ENCODE results near the gene TRIM45. TPM values are rescaled to one million over a fixed set of nuclear protein-coding genes. Genes with fewer than 3 reads are reported as not detected.

Gene TRIM45
- total and polyA plus RNA-seq, 9 donors = 2.9 to 7.7 (median 5.8) TPM

GRCh38 chr1:117093091-117093534 is 28.4 kb downstream of the TRIM45 start:
- DNase-seq = peak in 4 of 5 donors; percentile 12 to 42 (median 35)
- Histone ChIP-seq H3K4me1 (ENCODE audit: insufficient read depth) (no peaks in the 10 kb centered on the region), H3K36me3 (no peaks in the 10 kb centered on the region), H3K9me3 (no peaks in the 10 kb centered on the region), H3K27me3 (no peaks in the 10 kb centered on the region), H3K4me3 (no peak overlapping the region), H3K27ac (no peak overlapping the region)
- TF ChIP-seq POLR2A (IDR thresholded peaks at IDR 0.05) (no peak), EP300 (IDR thresholded peaks at IDR 0.05) (no peak)
- TF ChIP-seq, protein P1, sequence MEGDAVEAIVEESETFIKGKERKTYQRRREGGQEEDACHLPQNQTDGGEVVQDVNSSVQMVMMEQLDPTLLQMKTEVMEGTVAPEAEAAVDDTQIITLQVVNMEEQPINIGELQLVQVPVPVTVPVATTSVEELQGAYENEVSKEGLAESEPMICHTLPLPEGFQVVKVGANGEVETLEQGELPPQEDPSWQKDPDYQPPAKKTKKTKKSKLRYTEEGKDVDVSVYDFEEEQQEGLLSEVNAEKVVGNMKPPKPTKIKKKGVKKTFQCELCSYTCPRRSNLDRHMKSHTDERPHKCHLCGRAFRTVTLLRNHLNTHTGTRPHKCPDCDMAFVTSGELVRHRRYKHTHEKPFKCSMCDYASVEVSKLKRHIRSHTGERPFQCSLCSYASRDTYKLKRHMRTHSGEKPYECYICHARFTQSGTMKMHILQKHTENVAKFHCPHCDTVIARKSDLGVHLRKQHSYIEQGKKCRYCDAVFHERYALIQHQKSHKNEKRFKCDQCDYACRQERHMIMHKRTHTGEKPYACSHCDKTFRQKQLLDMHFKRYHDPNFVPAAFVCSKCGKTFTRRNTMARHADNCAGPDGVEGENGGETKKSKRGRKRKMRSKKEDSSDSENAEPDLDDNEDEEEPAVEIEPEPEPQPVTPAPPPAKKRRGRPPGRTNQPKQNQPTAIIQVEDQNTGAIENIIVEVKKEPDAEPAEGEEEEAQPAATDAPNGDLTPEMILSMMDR (IDR thresholded peaks at IDR 0.05) = no peak
- intact Hi-C loops (cut with DNase I) = no loop called here
- 43 to 54% (median 44%) methylated on average over 7 of the region's 7 CpGs for WGBS, 3 donors

DNA sequence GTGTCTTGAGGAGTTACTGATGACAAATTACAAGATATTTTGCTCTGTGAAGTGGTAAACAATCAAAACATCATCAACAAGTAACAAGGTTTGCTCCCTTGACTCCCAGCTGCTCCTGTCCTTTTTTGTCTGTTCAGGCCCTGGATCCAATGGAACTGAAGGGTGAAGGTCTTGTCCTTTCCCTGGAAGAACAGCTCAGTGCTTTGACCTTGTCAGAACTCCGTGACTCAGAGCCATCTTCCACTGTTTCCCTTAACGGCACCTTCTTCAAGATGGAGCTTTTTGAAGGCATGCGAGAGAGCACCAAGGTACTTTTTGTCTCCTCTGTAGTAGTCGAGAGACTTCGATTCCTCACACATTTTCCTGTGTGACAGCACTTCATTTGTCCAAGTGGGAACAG is 29.0 kb downstream of the TRIM45 start:
- 83 to 87% (median 85%) methylated on average over 5 of the region's 5 CpGs for WGBS, 3 donors
- TF ChIP-seq, protein P1 (IDR thresholded peaks at IDR 0.05) = no peak
- TF ChIP-seq POLR2A (IDR thresholded peaks at IDR 0.05) (no peak), EP300 (IDR thresholded peaks at IDR 0.05) (no peak)
- H3K4me3 ChIP-seq = no peak overlapping the region
- H3K4me1 ChIP-seq (ENCODE audit: insufficient read depth) = no peaks in the 10 kb centered on the region
- DNase-seq = no peak
- no peaks in the 10 kb centered on the region for H3K27me3 ChIP-seq
- intact Hi-C loops (cut with DNase I) = no loop called here
- H3K9me3 ChIP-seq = no peaks in the 10 kb centered on the region
- H3K36me3 ChIP-seq = no peaks in the 10 kb centered on the region
- H3K27ac ChIP-seq = no peak overlapping the region

GRCh38 chr1:117089996-117090395 is 31.6 kb downstream of the TRIM45 start:
- Histone ChIP-seq H3K9me3 (no peaks in the 10 kb centered on the region), H3K27ac (no peak overlapping the region), H3K36me3 (no peaks in the 10 kb centered on the region), H3K4me1 (ENCODE audit: insufficient read depth) (no peaks in the 10 kb centered on the region), H3K27me3 (no peaks in the 10 kb centered on the region), H3K4me3 (no peak overlapping the region)
- intact Hi-C loops (cut with DNase I) = no loop called here
- DNase-seq = no peak
- TF ChIP-seq, protein P1 (IDR thresholded peaks at IDR 0.05) = no peak
- TF ChIP-seq POLR2A (IDR thresholded peaks at IDR 0.05) (no peak), EP300 (IDR thresholded peaks at IDR 0.05) (no peak)
- 78 to 86% (median 82%) methylated on average over 2 of the region's 2 CpGs for WGBS, 3 donors

DNA sequence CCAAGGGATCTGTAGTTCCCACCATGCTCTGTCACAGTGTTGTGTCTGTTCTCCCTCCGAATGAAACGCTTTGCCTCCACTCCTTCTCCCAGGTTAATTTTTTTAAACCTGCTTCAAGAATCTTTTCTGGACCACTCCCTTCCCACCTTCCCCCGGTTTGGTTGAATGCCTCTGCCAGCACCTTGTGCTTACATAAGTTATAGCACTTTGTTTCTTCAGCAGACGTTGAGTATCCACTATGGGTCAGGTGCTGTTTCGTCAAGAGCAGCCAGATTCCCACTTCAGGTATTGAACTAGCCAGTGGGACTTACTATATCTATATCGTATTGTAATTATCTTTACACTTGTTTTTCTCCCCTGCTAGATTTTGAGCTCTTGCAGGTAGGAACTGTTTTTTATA is 33.9 kb downstream of the TRIM45 start:
- Histone ChIP-seq H3K9me3 (no peaks in the 10 kb centered on the region), H3K36me3 (no peaks in the 10 kb centered on the region), H3K4me3 (no peak overlapping the region), H3K27ac (no peak overlapping the region), H3K4me1 (ENCODE audit: insufficient read depth) (no peaks in the 10 kb centered on the region), H3K27me3 (no peaks in the 10 kb centered on the region)
- TF ChIP-seq EP300 (IDR thresholded peaks at IDR 0.05) = no peak
- TF ChIP-seq POLR2A (IDR thresholded peaks at IDR 0.05) = no peak
- TF ChIP-seq, protein P1 (IDR thresholded peaks at IDR 0.05) = no peak
- WGBS, 3 donors = 92 to 99% (median 98%) methylated on average over 6 of the region's 6 CpGs
- intact Hi-C loops (cut with DNase I) = no loop called here
- no peak for DNase-seq

All from ovary (tissue), 9 donors.